ENCODE results near the gene SLC23A2.
"Not testable (repeated sequence)": the region's sequence is repeated elsewhere in the genome, so short reads cannot be mapped to it uniquely, and the experiment has no call there.

The SLC23A2 gene

DNA sequence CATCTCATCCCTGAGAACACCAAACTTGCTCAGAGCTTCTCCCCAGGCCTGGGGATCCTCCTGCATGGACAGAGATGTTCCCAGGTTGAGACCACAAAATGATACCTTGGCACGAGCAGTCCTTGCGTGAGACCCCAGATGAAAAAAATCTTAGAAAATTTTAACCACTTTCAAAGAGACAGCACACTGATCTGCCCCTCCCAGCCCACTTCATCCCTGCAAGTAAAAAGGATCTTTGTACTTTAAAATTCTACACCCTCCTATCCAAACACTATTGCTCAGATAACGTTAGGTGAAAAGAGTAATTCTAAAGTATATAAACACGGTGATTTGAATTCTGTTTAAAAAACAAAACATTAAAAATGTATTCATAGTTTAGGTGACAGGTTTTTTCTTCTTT is 98.5 kb downstream of the SLC23A2 start:
- DNase-seq (ENCODE audit: low spot score) = no peak

DNA sequence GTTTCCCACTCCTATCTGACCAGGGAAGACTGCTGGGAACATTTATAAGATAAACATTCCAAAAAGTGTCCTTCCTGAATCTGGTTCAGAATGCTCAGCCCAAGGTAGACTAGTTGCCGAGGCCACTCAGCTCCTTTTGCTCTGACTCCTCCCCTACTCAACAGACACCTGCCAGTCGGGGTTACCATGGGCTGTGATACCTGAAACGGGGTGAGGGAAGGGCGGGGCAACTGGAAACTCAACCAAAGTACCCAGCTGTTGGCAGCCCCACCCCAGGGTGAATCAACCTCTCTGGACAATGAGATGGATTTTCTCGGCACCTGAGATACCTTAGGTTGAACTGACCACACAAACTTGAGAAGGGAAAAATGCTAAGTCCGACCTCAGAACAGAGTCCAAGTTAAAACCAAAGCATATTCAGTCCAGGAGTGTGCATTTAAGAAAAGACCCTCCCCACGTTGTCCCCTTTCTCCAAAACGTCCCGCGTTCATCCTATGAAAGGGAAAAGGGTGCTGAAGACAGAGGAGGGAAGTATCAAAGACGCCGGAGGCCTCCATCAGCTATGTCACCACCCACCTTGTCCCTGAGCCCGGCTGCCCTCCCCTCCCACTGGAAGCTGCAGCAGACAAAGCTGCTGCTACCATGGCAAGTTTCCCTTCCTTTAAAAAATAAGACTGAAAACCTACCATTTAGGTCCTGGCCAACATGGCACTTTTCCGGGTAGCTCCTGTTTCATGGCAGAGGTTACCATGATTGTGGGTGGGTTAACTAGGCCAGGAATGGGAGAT is 100.1 kb downstream of the SLC23A2 start:
- DNase-seq (ENCODE audit: low spot score) = no peak

DNA sequence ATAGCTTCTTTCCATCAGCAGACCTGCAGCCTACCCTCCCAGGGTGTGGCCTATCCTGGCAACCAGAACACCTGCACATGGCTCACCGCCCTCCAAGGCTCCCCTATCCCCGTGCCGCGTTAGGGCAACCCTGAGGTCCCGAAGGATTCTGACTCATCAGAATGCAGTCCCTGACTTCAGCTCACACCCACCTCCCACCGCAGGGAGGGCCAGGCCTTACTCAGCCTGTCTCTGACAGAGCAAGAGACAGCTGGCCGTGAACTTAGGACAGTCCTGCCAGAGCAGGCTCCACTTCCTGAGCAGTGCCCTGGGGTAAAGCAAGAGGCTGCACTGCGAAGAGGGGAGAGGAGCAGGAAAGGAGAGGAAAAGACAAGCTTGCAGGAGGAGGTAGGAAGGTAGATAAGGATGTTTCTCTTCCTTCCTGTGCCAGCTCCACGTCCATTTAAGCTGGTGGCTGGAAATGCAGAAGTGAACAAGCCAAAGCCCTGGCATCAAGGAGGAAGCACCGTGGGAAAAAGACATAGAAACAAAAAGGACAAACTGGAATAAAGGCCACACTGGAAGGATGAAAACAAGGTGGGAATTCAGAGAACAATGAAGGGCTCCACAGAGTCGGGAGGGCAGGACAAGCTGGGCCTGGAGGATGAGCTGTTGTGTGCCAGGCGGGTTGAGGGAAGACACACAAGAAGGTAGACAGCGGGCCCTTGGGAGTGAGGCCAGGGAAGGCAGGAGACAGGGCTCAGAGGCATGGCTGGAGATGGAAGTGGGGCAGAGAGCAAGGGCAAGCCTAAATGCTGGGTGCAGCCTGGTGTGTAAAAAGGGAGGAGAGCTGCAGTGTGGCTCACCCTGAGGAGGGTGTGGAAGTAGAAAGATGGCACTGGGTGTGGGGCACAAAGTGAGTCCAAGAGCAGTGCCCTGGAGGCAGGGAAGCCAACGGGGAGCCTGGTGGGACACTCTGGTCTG is 102.7 kb downstream of the SLC23A2 start:
- DNase-seq (ENCODE audit: low spot score) = no peak

DNA sequence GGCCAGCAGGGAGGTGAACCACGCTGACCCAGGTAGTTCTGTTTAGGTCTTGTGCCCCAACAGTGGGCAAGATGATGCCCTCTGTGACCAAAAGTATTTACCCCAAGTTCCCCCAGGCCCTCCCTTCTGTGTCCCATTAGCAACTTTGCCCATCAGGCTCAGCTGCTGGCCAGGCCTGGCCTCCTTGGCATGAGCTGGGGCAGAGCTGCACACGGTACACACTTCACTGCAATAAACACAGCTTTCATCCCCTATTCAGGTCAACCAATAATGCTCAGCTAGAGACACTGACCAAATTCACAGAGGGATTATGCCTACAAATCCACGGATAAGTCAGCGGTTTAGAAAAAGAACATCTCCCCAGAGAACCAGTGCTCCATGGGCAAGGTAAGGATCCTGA is 103.7 kb downstream of the SLC23A2 start:
- DNase-seq (ENCODE audit: low spot score) = no peak

DNA sequence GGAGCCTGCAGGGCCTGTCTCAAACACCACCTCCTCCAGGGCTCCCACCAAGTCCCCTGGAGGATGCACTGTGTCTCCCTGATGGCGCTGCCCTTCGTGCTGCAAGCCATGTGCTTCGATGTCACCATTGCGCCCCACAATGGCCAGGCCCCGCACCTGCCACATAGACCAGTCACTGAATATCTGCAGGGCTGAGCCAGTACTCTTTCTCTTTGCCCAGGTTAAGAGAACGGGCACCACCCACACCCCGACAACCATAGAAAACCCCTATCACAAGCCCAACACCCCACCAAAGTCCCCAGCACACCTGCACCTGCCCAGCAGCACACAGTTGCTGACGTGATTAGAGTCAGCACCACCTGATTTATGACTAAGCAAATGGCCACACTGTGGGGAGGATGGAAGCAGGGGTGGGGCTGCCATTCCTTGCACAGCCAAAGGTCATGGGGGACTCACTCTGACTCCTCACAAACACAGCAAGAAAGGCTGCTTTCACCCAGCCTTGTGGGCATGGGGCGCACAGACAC is 104.3 kb downstream of the SLC23A2 start:
- DNase-seq (ENCODE audit: low spot score) = no peak

DNA sequence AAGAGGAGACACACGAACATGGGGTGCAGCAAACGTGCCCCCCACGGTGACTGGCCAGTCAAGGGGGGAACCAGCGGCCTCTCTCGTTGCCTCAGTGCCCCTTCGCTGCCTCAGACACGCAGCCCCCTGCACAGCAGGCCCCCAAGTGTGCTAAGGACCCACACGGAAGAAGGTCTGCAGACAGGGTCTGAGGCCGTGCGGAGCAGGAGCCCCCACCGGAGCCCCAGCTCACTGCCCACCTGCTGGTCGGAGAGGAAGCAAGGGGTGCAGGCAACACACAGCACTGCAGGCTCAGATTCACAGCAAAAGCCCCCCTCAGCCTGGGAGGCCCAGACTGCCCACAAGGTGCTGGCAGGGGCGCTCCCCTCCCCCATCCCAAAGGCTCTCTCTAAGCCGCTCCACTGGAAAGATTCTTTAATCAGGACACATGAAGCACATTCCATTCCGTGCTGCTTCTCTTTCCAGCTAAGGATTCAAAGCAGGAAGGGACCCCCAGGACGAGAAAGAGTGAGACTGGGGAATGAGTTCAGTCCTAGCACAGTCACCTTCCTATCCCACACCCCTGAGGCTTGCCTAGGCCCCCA is 105.1 kb downstream of the SLC23A2 start:
- DNase-seq (ENCODE audit: low spot score) = no peak

DNA sequence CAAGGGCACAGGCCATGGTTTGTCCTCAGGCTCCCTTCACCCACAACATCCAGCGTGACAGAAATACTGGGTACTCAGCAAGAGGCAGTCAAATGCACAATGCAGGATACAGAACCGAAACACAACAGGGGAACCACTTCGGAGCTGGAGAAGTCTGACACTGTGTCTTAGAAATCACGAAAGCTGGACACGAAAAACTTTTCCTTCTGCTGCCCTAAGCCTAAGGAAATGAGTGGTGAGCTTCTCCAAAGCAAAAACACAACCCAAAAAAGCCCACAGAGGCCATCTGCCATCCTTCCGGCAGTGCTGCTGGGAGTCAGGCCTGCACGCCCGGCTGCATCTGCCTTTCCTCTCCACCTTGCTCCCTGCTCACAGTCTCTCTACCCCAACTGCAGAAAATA is 106.3 kb downstream of the SLC23A2 start:
- DNase-seq (ENCODE audit: low spot score) = no peak

DNA sequence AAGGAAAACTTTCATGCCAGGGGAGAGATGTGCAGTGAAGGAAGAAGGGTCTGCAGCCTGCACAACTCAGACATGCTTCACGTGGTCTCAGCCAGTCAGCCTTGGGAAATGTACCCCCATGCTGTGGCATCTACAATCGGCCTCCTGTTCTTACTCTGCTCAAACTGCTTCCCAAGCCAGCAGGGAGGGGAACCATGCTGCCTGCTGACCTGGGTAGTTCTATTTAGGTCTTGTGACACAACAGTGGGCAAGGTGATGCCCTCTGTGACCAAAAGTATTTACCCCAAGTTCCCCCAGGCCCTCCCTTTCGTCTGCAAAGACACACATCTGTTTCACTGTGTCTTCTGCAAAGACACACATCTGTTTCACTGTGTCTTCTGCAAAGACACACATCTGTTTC is 106.9 kb downstream of the SLC23A2 start:
- no peak for DNase-seq (ENCODE audit: low spot score)

DNA sequence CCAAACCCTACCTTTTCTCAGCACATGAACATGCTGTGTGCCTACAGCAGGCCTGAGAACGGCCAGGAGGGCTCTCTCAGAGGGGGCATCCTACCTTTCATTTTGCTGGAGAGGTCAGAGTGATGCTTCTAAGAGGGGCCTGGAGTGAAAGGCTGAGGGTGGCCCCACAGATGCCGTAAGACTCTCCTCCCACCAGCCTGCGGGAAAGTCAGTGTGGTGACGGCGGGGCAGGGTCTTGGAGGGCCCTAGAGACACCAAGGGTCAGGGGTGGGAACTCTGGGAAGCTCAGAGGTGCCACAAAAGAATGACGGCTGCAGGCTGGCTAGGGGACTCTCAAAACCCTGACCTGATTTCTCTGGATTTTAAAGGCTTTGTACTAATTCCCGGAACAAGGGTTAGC is 107.6 kb downstream of the SLC23A2 start:
- no peak for DNase-seq (ENCODE audit: low spot score)

DNA sequence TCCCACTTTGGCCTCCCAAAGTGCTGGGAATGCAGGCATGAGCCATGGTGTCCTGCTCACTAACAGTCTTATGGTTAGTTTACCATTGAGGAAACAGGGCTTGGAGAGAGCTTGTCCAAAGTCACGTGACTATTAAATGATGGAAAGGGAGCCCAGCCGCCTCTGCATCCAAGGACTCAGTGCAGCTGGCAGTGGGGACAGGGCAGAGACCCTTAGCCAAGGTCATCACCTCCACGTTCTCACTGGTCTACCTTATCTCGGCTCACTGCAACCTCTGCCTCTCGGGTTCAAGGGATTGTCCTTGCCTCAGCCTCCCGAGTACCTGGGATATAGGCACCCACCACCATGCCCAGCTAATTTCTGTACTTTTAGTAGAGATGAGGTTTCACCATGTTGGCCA is 109.3 kb downstream of the SLC23A2 start:
- no peak for DNase-seq (ENCODE audit: low spot score)

DNA sequence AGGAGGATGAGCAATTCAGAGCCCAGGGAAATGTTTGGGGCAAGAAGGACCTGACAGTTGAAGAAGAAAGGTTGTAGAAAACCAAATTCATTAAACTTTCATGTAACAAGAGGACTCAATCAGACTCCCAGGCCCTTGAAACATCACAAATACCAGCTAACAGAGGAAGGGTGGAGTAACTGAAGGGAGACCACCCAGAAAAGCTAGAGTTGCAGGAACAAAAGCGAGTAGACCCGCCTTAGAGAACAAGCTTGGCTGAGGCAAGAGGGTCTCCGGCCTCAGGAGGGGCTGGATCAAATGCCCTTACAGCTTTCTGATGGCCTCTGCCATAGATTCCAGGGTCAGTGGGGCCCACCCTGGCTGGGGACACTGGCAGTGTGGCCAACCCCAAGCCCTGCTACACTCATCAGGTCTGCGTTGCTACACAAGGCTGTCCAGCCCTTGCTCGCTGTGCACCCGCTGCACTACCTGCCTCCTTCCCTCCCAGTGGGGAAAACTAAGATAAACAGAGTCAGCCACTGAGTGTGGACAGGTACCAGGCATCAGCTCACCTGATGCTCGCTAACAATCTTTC is 110.0 kb downstream of the SLC23A2 start:
- DNase-seq (ENCODE audit: low spot score) = no peak

DNA sequence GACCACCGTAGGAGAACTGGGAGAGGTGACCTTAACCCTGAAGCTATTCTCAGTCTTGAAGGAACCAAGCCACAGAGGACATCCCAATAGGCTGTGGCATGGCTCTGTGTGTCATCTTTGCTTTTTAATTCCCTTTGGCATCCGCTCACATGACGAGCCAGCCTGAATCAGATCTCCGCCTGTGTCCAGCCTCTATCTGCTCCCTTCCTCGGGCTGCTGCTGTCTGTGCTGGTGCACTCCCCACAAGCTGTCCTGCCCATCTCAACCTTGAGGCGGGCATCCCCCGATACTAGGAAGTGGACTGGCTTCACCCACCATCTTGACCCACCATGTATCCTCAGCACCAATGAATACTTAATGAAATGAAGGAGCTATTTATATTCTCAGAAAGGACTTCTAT is 111.9 kb downstream of the SLC23A2 start:
- DNase-seq (ENCODE audit: low spot score) = no peak

DNA sequence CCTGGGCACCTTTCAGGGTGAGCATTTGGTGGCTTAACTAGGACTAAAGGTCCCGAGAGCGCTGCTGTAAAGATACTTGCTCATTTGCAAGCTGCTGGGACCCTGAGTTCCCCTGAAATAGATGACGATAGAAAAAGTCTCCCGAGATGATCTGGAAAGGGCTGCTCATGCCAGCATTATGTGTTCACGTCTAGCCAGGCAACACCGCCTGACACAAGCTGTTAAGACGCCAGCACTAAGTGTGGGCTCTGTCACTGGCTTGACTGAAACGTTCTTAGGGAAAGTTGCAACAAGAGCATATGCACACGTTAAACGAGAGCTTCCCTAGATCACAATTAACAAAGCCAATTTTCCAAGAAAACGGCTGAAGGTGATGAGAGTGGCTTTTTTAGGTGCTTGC is 113.7 kb downstream of the SLC23A2 start:
- DNase-seq (ENCODE audit: low spot score) = no peak

DNA sequence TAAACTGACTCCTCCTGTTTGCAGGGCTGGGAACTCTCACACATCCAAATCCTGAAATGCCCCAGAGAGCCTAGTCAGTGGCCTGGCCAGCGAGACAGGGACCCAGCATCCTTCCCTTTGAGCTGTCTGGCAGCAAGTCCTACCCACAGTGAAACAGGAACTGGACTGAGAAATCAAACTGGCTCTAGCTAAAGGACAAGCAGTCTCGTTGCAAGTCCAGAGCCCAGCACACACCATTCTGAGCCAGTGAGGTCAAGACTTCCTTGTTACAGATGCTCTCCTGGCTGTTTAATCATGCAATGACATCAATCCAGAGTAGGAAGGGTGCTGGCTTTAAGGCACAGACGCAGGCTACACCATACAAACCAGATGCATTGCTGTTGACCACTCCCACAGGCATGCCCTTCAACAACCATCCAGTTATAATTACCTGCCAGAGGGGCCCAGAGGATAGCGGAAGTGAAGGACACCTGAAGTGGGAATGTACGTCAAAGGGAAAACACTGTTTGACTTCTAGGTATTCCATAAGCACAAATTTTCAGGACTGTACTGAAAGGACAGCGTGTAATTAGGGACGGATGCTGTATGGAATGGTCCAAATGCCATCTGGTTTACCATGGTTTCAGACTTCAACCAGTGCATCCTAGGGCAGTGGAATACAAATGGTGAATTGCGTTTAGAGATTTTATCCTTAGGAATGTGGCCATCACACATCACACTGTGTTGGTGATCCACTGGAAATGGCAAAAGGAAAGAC is 114.4 kb downstream of the SLC23A2 start:
- DNase-seq (ENCODE audit: low spot score) = no peak

DNA sequence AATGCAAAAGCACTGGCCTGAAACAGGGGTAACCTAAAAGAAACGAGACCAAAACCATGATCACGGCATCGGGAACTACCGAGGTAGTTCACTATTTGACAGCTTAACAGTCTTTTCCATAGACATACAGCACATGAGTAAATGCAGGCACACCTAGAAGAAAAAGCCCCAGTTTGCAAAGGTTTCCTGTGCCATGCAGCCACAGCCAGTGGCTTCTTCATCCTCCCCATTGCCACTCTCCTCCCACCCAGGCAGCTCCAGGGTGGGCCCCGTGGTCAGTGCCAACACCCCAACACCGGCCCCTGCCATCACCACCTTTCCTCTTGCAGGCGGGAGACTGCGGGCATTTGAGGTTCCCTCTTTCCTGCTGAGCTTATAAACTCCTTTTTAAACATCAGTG is 115.4 kb downstream of the SLC23A2 start:
- DNase-seq (ENCODE audit: low spot score) = no peak

DNA sequence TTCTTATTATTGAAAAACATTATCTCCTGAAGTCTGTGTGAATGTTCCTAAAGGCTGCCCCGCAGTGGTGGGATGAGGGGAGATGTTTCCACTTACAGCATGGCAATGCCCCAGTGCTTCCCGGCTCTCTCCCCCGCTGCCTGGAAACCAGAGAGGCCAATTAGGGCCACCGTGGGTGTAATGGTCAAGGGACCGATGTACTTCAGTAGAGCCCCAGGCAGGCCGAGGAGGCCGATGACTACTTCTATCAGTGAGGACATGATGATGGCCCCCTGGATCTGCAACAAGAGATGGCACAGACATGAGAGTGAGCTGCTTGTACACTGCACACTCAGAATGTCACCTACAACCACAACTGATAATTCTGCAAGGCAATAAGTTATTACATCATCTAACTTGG is 117.8 kb downstream of the SLC23A2 start:
- no peak for DNase-seq (ENCODE audit: low spot score)

DNA sequence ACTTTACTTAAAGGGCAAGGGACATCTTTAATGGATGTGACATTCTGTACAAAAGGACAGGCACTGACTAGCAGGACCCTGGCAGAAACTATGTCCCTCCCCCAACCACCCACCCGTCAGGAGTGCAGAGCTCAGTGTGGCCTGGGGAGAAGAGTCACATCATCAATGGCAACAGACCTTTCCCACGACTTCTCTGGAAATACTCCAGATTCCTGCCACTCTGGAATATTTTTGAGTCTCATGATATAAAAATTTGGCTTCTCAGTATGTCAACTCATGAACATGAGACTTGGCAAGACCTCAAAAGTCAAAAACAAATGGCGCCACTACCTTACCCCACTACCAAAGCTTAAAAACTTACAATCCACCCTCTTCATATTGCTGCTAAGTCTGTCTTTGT is 118.3 kb downstream of the SLC23A2 start:
- DNase-seq (ENCODE audit: low spot score) = no peak

DNA sequence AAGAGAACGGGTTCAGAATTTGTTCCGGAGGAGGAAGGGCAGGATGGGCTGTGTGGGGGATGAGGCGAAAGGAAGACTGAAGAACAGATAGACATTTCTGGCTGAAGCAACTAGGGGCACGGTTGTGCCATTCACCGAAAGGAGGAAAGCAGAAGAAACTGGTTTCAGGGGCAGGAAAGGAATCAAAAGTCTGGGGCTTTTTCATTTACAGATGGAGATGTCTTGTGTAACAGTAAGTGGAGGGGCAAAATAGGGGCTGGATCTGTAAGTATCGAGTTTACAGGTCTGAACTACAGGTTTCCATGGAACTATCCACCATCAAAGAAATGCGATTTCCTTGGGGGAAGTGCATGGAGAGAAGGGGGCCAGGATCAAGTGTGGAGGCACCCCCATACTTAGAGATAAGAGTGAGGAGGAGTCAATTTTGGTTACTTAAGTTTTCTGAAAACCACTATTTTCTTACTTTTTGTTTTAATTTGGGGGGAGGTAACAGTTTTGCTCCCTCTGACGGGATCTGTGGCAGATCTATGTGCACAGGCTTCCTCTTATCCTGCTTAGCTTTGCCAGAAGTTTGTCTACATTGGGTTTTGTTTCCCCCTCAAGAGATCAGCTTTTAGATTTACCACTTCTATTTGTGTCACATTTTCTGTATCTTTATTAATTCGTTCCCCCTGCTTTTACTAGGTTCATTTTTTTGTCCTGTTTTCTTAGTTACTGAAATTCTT is 120.1 kb downstream of the SLC23A2 start:
- DNase-seq (ENCODE audit: low spot score) = no peak

DNA sequence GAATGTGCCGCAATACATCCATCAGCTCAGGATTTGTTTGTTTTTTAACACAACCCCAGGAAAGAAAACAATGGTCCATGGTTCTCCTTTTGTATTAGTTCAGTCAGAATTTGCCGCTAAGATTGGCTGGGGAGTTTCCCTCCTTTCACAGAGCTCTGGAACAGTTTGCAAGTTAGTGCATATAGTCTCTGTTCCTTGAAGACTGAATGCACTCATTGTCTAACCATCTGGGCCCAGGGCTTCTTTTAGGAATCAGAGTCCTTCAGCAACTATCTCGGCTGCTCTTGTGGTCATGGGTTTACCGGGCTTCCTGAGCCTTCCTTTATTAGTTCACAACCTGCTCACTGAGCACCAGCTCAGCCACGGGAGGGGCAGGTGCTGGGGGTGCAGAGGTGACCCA is 121.3 kb downstream of the SLC23A2 start:
- no peak for DNase-seq (ENCODE audit: low spot score)

DNA sequence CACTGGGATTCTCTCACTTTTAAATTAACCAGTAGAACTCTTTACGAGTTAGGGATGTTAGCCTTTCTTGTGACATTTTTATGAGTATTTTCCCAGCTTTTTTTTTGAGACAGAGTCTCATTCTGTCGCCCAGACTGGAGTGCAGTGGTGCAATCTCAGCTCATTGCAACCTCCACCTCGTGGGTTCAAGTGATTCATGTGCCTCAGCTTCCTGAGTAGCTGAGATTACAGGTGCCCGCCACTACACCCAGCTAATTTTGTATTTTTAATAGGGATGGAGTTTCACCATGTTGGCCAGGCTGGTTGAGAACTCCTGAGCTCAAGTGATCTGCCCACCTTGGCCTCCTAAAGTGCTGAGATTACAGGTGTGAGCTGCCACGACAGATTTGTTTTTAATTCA is 123.2 kb downstream of the SLC23A2 start:
- DNase-seq (ENCODE audit: low spot score) = not testable (repeated sequence)

DNA sequence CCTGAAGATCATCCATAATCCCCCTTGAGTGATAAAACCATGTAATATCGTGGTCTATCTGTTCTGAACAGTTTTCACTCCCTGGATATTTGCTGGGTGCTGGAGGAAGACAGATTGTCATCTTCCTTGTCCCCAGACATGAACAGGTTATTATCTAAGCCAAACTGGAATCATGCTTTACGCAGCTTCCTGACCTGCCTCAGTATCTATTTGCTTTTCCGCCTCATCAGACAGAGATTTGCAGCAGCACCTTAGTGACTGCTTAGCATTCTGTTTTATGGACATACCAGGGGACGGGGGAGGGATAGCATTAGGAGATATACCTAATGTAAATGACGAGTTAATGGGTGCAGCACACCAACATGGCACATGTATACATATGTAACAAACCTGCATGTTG is 124.6 kb downstream of the SLC23A2 start:
- no peak for DNase-seq (ENCODE audit: low spot score)

Measured in hematopoietic multipotent progenitor cell treated with erythropoietin and hydrocortisone succinate and interleukin-3 and kit ligand, for 17 days (in vitro differentiated cells).